Neural progenitor cell (in vitro differentiated cells): ENCODE measurements around the gene DAPK2. TPM values are rescaled to one million over a fixed set of nuclear protein-coding genes. Genes with fewer than 3 reads are reported as not detected.

Experiments
- DNase-seq: peaks from one replicate; pipeline ENCODE4 v3.0.0-alpha.2; 2016; ENCODE audit warnings: low spot score
- H2AFZ ChIP-seq: fragments of 200-600 bp; sonication (generic); replicated peaks from 2 replicates; pipeline ENCODE4 v1.6.1; 2016; ENCODE audit warnings: antibody characterized with exemption
- H3F3A ChIP-seq: fragments of 200-600 bp; sonication (generic); 2 replicates; pipeline ENCODE4 v1.6.1; 2016; ENCODE audit warnings: antibody characterized with exemption, low read depth
- H3K27ac ChIP-seq: fragments of 200-600 bp; sonication (generic); 2 replicates; pipeline ENCODE4 v1.5.1; 2016; ENCODE audit warnings: mild to moderate bottlenecking
- H3K27me3 ChIP-seq: fragments of 200-600 bp; sonication (generic); 2 replicates; pipeline ENCODE4 v1.6.1; 2016; ENCODE audit warnings: mild to moderate bottlenecking, moderate library complexity
- H3K36me3 ChIP-seq: fragments of 200-600 bp; sonication (generic); 2 replicates; pipeline ENCODE4 v1.5.1; 2016
- H3K4me1 ChIP-seq: fragments of 200-600 bp; sonication (generic); 2 replicates; pipeline ENCODE4 v1.6.1; 2016; ENCODE audit warnings: mixed run types
- H3K4me2 ChIP-seq: fragments of 200-600 bp; sonication (generic); 2 replicates; pipeline ENCODE4 v1.6.1; 2016
- H3K4me3 ChIP-seq: fragments of 200-600 bp; sonication (generic); 2 replicates; pipeline ENCODE4 v1.5.1; 2016
- H3K79me2 ChIP-seq: fragments of 200-600 bp; sonication (generic); 2 replicates; pipeline ENCODE4 v1.6.1; 2016; ENCODE audit warnings: low read depth
- H3K9ac ChIP-seq: fragments of 200-600 bp; sonication (generic); 2 replicates; pipeline ENCODE4 v1.6.1; 2016
- H3K9me3 ChIP-seq: fragments of 200-600 bp; sonication (generic); 2 replicates; pipeline ENCODE4 v1.5.1; 2016; ENCODE audit warnings: low read depth
- H4K20me1 ChIP-seq: fragments of 200-600 bp; sonication (generic); 2 replicates; pipeline ENCODE4 v1.6.1; 2016; ENCODE audit warnings: low read depth
- H3K27ac Mint-ChIP-seq: 3 replicates; pipeline ENCODE4 v1.8.0; 2021; ENCODE audit warnings: mixed read lengths
- H3K27me3 Mint-ChIP-seq: 2 replicates; pipeline ENCODE4 v1.8.0; 2022; ENCODE audit warnings: low read depth, mild to moderate bottlenecking, inconsistent platforms, moderate library complexity, mixed read lengths; ENCODE audit not compliant: insufficient read depth
- H3K36me3 Mint-ChIP-seq: 3 replicates; pipeline ENCODE4 v1.8.0; 2021; ENCODE audit warnings: mixed read lengths
- H3K4me1 Mint-ChIP-seq: 3 replicates; pipeline ENCODE4 v1.8.0; 2021; ENCODE audit warnings: mixed read lengths
- H3K4me3 Mint-ChIP-seq: 3 replicates; pipeline ENCODE4 v1.8.0; 2021; ENCODE audit warnings: mild to moderate bottlenecking, moderate library complexity, mixed read lengths
- H3K9me3 Mint-ChIP-seq: 3 replicates; pipeline ENCODE4 v1.8.0; 2020; ENCODE audit warnings: mixed read lengths
- EZH2 ChIP-seq: fragments of 200-600 bp; sonication (generic); IDR thresholded peaks from 2 replicates; pipeline ENCODE4 v1.6.1; 2017; ENCODE audit warnings: antibody characterized with exemption, mild to moderate bottlenecking, moderate library complexity
- EZH2phosphoT487 ChIP-seq: fragments of 200-600 bp; sonication (generic); IDR thresholded peaks from 2 replicates; pipeline ENCODE4 v1.6.1; 2017; ENCODE audit warnings: antibody characterized with exemption
- total RNA-seq: library from RNA; depleted of rRNA; stranded (reverse); fragments of >200 nt; gene quantifications from 2 replicates; pipeline ENCODE4 v1.2.3, GENCODE V29; 2015; ENCODE audit warnings: low replicate concordance
- TF ChIP-seq, protein P1 (sequence below): fragments of 200-600 bp; sonication (generic); IDR thresholded peaks from 2 replicates; pipeline ENCODE4 v1.5.1; 2017; ENCODE audit warnings: antibody characterized with exemption, mild to moderate bottlenecking

DAPK2 gene
- total RNA-seq, 1 donor from 2014 or later: 5.4 TPM

GRCh38 chr15:63907521-63907920, 138.8 kb downstream of the DAPK2 start:
- no peak overlapping the region for H3K4me3 Mint-ChIP-seq
- Histone ChIP-seq H3K36me3 (no peaks in the 10 kb centered on the region), H3K9ac (no peak overlapping the region), H4K20me1 (no peaks in the 10 kb centered on the region), H3K4me2 (no peak overlapping the region), H2AFZ (no peak overlapping the region), H3K79me2 (no peaks in the 10 kb centered on the region), H3K9me3 (no peaks in the 10 kb centered on the region), H3K4me3 (no peak overlapping the region), H3K4me1 (peaks cover 15% of the 10 kb centered on the region), H3K27ac (no peak overlapping the region), H3K27me3 (no peaks in the 10 kb centered on the region), H3F3A (no peaks in the 10 kb centered on the region)
- H3K9me3 Mint-ChIP-seq: no peaks in the 10 kb centered on the region
- TF ChIP-seq EZH2phosphoT487: no peak
- TF ChIP-seq, protein P1, sequence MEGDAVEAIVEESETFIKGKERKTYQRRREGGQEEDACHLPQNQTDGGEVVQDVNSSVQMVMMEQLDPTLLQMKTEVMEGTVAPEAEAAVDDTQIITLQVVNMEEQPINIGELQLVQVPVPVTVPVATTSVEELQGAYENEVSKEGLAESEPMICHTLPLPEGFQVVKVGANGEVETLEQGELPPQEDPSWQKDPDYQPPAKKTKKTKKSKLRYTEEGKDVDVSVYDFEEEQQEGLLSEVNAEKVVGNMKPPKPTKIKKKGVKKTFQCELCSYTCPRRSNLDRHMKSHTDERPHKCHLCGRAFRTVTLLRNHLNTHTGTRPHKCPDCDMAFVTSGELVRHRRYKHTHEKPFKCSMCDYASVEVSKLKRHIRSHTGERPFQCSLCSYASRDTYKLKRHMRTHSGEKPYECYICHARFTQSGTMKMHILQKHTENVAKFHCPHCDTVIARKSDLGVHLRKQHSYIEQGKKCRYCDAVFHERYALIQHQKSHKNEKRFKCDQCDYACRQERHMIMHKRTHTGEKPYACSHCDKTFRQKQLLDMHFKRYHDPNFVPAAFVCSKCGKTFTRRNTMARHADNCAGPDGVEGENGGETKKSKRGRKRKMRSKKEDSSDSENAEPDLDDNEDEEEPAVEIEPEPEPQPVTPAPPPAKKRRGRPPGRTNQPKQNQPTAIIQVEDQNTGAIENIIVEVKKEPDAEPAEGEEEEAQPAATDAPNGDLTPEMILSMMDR: no peak
- no peak for TF ChIP-seq EZH2
- no peak for DNase-seq
- H3K4me1 Mint-ChIP-seq: peaks cover 18% of the 10 kb centered on the region
- no peaks in the 10 kb centered on the region for H3K36me3 Mint-ChIP-seq
- no peak overlapping the region for H3K27ac Mint-ChIP-seq
- peaks cover 5% of the 10 kb centered on the region for H3K27me3 Mint-ChIP-seq

- TF ChIP-seq EZH2phosphoT487: no peak
- TF ChIP-seq EZH2: no peak
- TF ChIP-seq, protein P1: no peak
- Histone ChIP-seq H3K4me3 (no peak overlapping the region), H4K20me1 (no peaks in the 10 kb centered on the region), H3K79me2 (no peaks in the 10 kb centered on the region), H3F3A (no peaks in the 10 kb centered on the region), H3K4me1 (peaks cover 15% of the 10 kb centered on the region), H3K36me3 (no peaks in the 10 kb centered on the region), H3K9me3 (no peaks in the 10 kb centered on the region), H3K9ac (no peak overlapping the region), H3K27me3 (no peaks in the 10 kb centered on the region), H3K27ac (no peak overlapping the region), H2AFZ (no peak overlapping the region), H3K4me2 (no peak overlapping the region)
- Mint-ChIP-seq H3K9me3 (no peaks in the 10 kb centered on the region), H3K4me3 (no peak overlapping the region), H3K36me3 (no peaks in the 10 kb centered on the region), H3K27me3 (peaks cover 5% of the 10 kb centered on the region), H3K27ac (no peak overlapping the region), H3K4me1 (peaks cover 18% of the 10 kb centered on the region)
- DNase-seq: no peak
These were observed 140.1 kb downstream of the DAPK2 start for GRCh38 chr15:63906266-63906584.

DNA sequence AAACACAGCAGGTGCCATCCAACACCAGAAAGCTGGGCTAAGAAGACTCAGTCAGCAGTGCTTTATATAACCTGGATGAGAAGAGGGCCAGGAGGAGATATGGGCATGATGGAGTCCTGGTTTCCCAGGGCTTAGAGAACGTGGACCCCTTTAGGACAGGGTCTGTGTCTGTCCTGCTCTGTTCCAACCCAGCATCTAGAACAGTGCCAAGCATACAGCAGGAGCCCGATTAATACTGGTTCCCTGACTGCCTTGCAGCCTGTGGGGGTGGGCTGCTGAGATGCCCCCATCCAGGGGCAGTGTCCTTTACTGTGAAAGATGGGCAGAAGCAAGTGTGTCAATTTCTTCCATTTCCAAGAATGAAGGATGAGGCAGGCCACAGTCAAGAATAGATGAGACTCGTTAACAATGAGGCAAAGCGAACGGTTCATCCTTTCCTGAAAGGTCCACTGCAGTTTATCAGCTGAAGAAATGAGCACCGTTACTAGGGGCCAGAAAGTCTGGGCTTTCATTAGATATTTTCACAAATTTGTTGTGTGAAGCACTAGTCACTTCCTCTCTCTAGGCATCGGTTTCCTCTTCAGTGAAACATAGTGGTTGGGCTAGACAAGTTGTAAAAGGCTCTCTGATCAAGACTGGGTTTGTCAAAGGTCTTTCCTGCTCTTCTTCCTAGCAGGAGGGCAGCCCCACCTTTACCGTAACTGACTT, 140.6 kb downstream of the DAPK2 start:
- TF ChIP-seq EZH2phosphoT487: no peak
- Histone ChIP-seq H3K9ac (no peak overlapping the region), H2AFZ (no peak overlapping the region), H3K79me2 (no peaks in the 10 kb centered on the region), H3K27ac (no peak overlapping the region), H3K4me2 (no peak overlapping the region), H3K9me3 (no peaks in the 10 kb centered on the region), H3K4me3 (no peak overlapping the region), H3K36me3 (no peaks in the 10 kb centered on the region), H4K20me1 (no peaks in the 10 kb centered on the region), H3K27me3 (no peaks in the 10 kb centered on the region), H3K4me1 (peaks cover 15% of the 10 kb centered on the region), H3F3A (no peaks in the 10 kb centered on the region)
- no peak overlapping the region for H3K27ac Mint-ChIP-seq
- no peak overlapping the region for H3K4me3 Mint-ChIP-seq
- no peaks in the 10 kb centered on the region for H3K9me3 Mint-ChIP-seq
- DNase-seq: no peak
- no peaks in the 10 kb centered on the region for H3K36me3 Mint-ChIP-seq
- peaks cover 5% of the 10 kb centered on the region for H3K27me3 Mint-ChIP-seq
- peaks cover 18% of the 10 kb centered on the region for H3K4me1 Mint-ChIP-seq

- Histone ChIP-seq H3K36me3 (no peaks in the 10 kb centered on the region), H4K20me1 (no peaks in the 10 kb centered on the region), H3K27ac (no peak overlapping the region), H3F3A (no peaks in the 10 kb centered on the region), H3K9me3 (no peaks in the 10 kb centered on the region), H3K4me2 (no peak overlapping the region), H2AFZ (no peak overlapping the region), H3K27me3 (no peaks in the 10 kb centered on the region), H3K4me1 (peaks cover 15% of the 10 kb centered on the region), H3K79me2 (no peaks in the 10 kb centered on the region), H3K9ac (no peak overlapping the region), H3K4me3 (no peak overlapping the region)
- Mint-ChIP-seq H3K36me3 (no peaks in the 10 kb centered on the region), H3K4me1 (peaks cover 15% of the 10 kb centered on the region), H3K27me3 (peaks cover 5% of the 10 kb centered on the region), H3K9me3 (no peaks in the 10 kb centered on the region), H3K27ac (no peak overlapping the region), H3K4me3 (no peak overlapping the region)
- no peak for DNase-seq
- TF ChIP-seq EZH2phosphoT487 (no peak), EZH2 (no peak)
- TF ChIP-seq, protein P1: no peak
These were observed 141.2 kb downstream of the DAPK2 start for GRCh38 chr15:63905131-63905530.
